ENCODE measurements around the gene RASGRF2.

DNA sequence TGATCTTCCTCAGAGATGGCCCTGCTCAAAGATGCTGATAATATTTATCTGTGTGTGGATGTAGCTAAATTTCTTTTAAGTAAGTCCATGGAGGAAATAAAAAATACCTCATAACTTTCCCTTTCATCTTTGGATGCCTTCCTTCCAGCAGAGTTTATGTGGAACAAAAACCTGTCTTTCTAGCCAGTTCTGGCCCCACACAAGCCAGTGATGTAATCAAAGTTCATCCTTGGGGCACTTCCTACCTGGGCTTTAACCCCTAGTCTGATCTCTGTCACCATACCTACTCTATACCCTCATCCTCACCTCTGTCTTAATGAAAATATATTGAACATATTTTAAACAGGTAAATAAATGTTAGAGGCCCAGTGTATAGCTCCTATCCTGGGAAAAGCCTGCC is 39.8 kb upstream of the RASGRF2 start:
- TF ChIP-seq, protein P1, sequence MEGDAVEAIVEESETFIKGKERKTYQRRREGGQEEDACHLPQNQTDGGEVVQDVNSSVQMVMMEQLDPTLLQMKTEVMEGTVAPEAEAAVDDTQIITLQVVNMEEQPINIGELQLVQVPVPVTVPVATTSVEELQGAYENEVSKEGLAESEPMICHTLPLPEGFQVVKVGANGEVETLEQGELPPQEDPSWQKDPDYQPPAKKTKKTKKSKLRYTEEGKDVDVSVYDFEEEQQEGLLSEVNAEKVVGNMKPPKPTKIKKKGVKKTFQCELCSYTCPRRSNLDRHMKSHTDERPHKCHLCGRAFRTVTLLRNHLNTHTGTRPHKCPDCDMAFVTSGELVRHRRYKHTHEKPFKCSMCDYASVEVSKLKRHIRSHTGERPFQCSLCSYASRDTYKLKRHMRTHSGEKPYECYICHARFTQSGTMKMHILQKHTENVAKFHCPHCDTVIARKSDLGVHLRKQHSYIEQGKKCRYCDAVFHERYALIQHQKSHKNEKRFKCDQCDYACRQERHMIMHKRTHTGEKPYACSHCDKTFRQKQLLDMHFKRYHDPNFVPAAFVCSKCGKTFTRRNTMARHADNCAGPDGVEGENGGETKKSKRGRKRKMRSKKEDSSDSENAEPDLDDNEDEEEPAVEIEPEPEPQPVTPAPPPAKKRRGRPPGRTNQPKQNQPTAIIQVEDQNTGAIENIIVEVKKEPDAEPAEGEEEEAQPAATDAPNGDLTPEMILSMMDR (conservative IDR thresholded peaks at IDR 0.05) = no peak
- no peak for TF ChIP-seq EZH2 (IDR thresholded peaks at IDR 0.05; ENCODE audit: low read depth)
